GM20000 (cell line): ENCODE results near the gene LEF1.

Experiments used
- DNase-seq: peaks from one replicate; pipeline ENCODE4 v3.0.0; 2012; ENCODE audit warnings: low spot score
- TF ChIP-seq, protein P1 (sequence below): IDR thresholded peaks from 2 replicates; pipeline ENCODE4 v1.5.1; 2012; ENCODE audit warnings: mild to moderate bottlenecking, control low read depth; ENCODE audit errors: extremely low read depth, missing control alignments

Gene LEF1

GRCh38 chr4:108205859-108206258 is 37.1 kb upstream of the LEF1 start:
- DNase-seq: no peak
- TF ChIP-seq, protein P1, sequence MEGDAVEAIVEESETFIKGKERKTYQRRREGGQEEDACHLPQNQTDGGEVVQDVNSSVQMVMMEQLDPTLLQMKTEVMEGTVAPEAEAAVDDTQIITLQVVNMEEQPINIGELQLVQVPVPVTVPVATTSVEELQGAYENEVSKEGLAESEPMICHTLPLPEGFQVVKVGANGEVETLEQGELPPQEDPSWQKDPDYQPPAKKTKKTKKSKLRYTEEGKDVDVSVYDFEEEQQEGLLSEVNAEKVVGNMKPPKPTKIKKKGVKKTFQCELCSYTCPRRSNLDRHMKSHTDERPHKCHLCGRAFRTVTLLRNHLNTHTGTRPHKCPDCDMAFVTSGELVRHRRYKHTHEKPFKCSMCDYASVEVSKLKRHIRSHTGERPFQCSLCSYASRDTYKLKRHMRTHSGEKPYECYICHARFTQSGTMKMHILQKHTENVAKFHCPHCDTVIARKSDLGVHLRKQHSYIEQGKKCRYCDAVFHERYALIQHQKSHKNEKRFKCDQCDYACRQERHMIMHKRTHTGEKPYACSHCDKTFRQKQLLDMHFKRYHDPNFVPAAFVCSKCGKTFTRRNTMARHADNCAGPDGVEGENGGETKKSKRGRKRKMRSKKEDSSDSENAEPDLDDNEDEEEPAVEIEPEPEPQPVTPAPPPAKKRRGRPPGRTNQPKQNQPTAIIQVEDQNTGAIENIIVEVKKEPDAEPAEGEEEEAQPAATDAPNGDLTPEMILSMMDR: no peak

- TF ChIP-seq, protein P1: no peak
- no peak for DNase-seq
Measured at GRCh38 chr4:108204518-108204917, 35.8 kb upstream of the LEF1 start.

GRCh38 chr4:108203377-108203776 is 34.6 kb upstream of the LEF1 start:
- no peak for DNase-seq
- TF ChIP-seq, protein P1: no peak

DNA sequence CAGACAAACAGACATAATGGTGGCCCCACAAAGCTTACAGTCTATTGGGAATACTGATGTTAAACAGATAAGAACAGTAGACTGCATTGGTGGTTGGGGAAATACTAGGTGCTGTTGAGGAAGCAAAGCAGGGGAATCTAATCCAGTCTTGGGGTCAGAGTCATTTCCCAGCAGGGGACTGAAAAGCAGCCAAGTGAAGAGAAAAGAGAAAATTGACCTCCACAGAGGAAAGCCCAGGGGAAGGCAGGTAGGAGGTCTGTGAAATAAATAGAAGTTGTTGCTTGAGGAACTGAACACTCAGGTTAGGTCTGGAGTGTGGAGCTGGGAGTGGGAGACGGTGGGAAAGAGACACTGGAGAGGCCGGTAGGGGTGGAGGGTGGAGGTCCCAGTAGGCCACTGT is 33.0 kb upstream of the LEF1 start:
- DNase-seq: no peak
- TF ChIP-seq, protein P1: no peak

- DNase-seq: no peak
- TF ChIP-seq, protein P1: no peak
Measured at GRCh38 chr4:108199881-108200280, 31.1 kb upstream of the LEF1 start.

DNA sequence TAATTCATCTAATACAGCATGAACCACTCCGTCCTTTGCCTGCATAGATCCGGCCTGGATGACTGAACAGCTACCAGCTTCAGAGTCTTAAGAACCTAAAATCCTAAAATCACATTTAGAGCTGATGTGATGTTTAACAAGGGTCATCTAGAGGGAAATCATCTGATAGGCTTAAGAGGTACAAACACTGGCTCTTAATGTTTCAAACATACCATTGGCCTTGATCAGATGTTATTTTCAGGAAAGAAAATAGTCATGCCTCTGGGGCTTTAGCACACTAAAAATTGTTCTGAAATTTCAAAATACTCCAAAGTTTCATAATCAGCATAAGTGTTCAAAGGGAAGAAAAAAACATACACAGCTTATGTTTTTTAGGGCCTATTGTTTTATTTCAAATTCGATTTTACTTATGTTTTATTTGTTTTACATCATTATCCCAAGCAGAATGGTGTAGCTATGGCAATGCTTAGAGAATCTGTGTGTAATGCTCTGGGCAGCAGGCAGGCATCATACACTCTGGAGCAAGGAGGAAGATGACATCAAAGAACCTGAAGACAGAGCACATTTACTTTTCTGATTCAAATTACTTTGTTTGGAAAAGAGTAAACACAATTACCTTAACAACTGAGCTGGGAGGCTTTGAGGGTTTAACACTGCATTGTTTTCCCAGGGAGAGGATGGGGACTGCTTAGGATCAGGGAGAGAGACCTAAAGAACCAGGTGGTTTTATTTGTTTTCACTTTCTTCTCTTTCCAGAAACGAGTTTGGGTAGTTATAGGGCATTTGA is 25.3 kb upstream of the LEF1 start:
- TF ChIP-seq, protein P1: no peak
- DNase-seq: no peak

DNA sequence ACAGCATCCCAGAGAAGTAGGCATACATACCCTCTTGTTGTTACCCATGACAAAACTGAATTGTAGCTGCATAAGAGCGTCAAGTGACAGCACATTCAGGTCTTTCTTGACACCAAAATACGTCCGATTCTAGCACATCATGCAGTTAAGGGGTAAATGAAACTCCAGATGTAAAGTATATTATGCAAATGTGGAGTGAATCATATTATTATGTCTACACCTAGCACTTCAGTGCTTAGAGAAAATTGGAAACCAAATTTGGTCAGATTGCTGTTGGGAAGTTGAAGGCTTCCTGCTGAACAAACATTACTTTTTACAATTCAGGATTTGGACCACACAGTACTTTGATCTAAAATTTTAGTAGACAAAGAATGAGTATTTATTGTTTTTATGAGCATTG is 24.2 kb upstream of the LEF1 start:
- TF ChIP-seq, protein P1: no peak
- no peak for DNase-seq
